Nephron (organoid): ENCODE results near the gene FAM3B.

Experiments used
- H3K27ac Mint-ChIP-seq, 3 experiments: 2 replicates each; pipeline ENCODE4 v1.8.0; 2020; ENCODE audit warnings: mixed read lengths in 3 of 3, mild to moderate bottlenecking in 2 of 3, moderate library complexity in 1 of 3
- H3K27me3 Mint-ChIP-seq: 2 replicates; pipeline ENCODE4 v1.8.0; 2021; ENCODE audit warnings: low read depth, mild to moderate bottlenecking, moderate library complexity, mixed read lengths
- H3K36me3 Mint-ChIP-seq: 2 replicates; pipeline ENCODE4 v1.8.0; 2020; ENCODE audit warnings: low read depth, mixed read lengths
- H3K4me1 Mint-ChIP-seq: 2 replicates; pipeline ENCODE4 v1.8.0; 2020; ENCODE audit warnings: mixed read lengths
- H3K4me3 Mint-ChIP-seq, 3 experiments: 2 replicates each; pipeline ENCODE4 v1.8.0; 2020; ENCODE audit warnings: mild to moderate bottlenecking in 3 of 3, mixed read lengths in 3 of 3, moderate library complexity in 2 of 3
- H3K9me3 Mint-ChIP-seq: 2 replicates; pipeline ENCODE4 v1.8.0; 2020; ENCODE audit warnings: mixed read lengths
- CTCF ChIP-seq, 3 experiments: fragments of 200-600 bp; sonication (generic); IDR thresholded peaks; one replicate each; pipeline ENCODE4 v1.5.0; 2021; ENCODE audit warnings: antibody characterized with exemption in 3 of 3; ENCODE audit not compliant: unreplicated experiment in 3 of 3

Gene FAM3B

GRCh38 chr21:41405321-41405720 lies 88.7 kb downstream of the FAM3B start:
- Mint-ChIP-seq H3K27ac (no peak overlapping the region), H3K4me1 (peaks cover under 1% of the 10 kb centered on the region), H3K36me3 (no peaks in the 10 kb centered on the region), H3K4me3 (no peak overlapping the region), H3K27me3 (peaks cover 13% of the 10 kb centered on the region), H3K9me3 (no peaks in the 10 kb centered on the region)
- no peak for TF ChIP-seq CTCF (IDR thresholded peaks at IDR 0.05; ENCODE audit: unreplicated experiment in 3 of 3)

GRCh38 chr21:41406340-41406739 lies 89.7 kb downstream of the FAM3B start:
- H3K4me1 Mint-ChIP-seq: peaks cover 7% of the 10 kb centered on the region
- no peak overlapping the region for H3K27ac Mint-ChIP-seq
- H3K36me3 Mint-ChIP-seq: no peaks in the 10 kb centered on the region
- H3K27me3 Mint-ChIP-seq: peaks cover 14% of the 10 kb centered on the region
- peaks cover 2% of the 10 kb centered on the region for H3K9me3 Mint-ChIP-seq
- H3K4me3 Mint-ChIP-seq: no peak overlapping the region
- TF ChIP-seq CTCF (IDR thresholded peaks at IDR 0.05; ENCODE audit: unreplicated experiment in 3 of 3): no peak
